ENCODE measurements around the gene KRTAP12-1.

GRCh38 chr21:44710294-44710665 lies 28.3 kb upstream of the KRTAP12-1 start:
- no peak for TF ChIP-seq CTCF (IDR thresholded peaks at IDR 0.05)
- no peak for TF ChIP-seq EP300 (IDR thresholded peaks at IDR 0.05)
- no peak for TF ChIP-seq POLR2A (IDR thresholded peaks at IDR 0.05)
- TF ChIP-seq POLR2AphosphoS5 (IDR thresholded peaks at IDR 0.05) = no peak

Data from upper lobe of left lung (tissue), 4 donors.